ENCODE results near the gene TTC7B.

Gene TTC7B

GRCh38 chr14:90767899-90768298, 48.3 kb downstream of the TTC7B start:
- no peak for DNase-seq

- DNase-seq, result peak; percentile 54
Observed at GRCh38 chr14:90760591-90761316, 55.5 kb downstream of the TTC7B start.

GRCh38 chr14:90760078-90760444, 56.2 kb downstream of the TTC7B start:
- DNase-seq, result no peak

GRCh38 chr14:90759370-90760077, 56.7 kb downstream of the TTC7B start:
- DNase-seq, result no peak

- no peak for DNase-seq
Observed at GRCh38 chr14:90758959-90759358, 57.3 kb downstream of the TTC7B start.

GRCh38 chr14:90758028-90758889, 58.0 kb downstream of the TTC7B start:
- peak; percentile 40 for DNase-seq

GRCh38 chr14:90757452-90757851, 58.8 kb downstream of the TTC7B start:
- DNase-seq, result no peak

GRCh38 chr14:90756755-90757345, 59.4 kb downstream of the TTC7B start:
- DNase-seq, result no peak

- no peak for DNase-seq
Observed at GRCh38 chr14:90755661-90756304, 60.4 kb downstream of the TTC7B start.

GRCh38 chr14:90753456-90754005, 62.7 kb downstream of the TTC7B start:
- DNase-seq, result no peak

- no peak for DNase-seq
Observed at GRCh38 chr14:90750701-90751100, 65.5 kb downstream of the TTC7B start.

GRCh38 chr14:90750191-90750590, 66.0 kb downstream of the TTC7B start:
- no peak for DNase-seq

- DNase-seq, result no peak
Observed at GRCh38 chr14:90747909-90748308, 68.3 kb downstream of the TTC7B start.

- no peak for DNase-seq
Observed at GRCh38 chr14:90743826-90744225, 72.4 kb downstream of the TTC7B start.

- no peak for DNase-seq
Observed at GRCh38 chr14:90743425-90743824, 72.8 kb downstream of the TTC7B start.

GRCh38 chr14:90742729-90743128, 73.5 kb downstream of the TTC7B start:
- no peak for DNase-seq

- DNase-seq, result no peak
Observed at GRCh38 chr14:90742252-90742651, 74.0 kb downstream of the TTC7B start.

GRCh38 chr14:90741682-90741946, 74.6 kb downstream of the TTC7B start:
- no peak for DNase-seq

- DNase-seq, result no peak
Observed at GRCh38 chr14:90740946-90741681, 75.1 kb downstream of the TTC7B start.

GRCh38 chr14:90740081-90740480, 76.1 kb downstream of the TTC7B start:
- no peak for DNase-seq

- DNase-seq, result peak; percentile 88
Observed at GRCh38 chr14:90739318-90740068, 76.7 kb downstream of the TTC7B start.
